HEK293 (cell line): ENCODE data around the gene RAB36.

Experiments
- CTCF ChIA-PET: fragments of 350-600 bp; formaldehyde crosslinking; extraction: SDS; loops from one replicate; lab custom pipeline; 2021; ENCODE audit warnings: antibody characterized with exemption; lab: Yijun Ruan, JAX
- POLR2A ChIA-PET: fragments of 300-600 bp; formaldehyde crosslinking; extraction: SDS; loops from one replicate; lab custom pipeline; 2020; ENCODE audit warnings: antibody characterized with exemption, inconsistent platforms; lab: Yijun Ruan, JAX
- H3K27ac ChIP-seq: fragments of 200-500 bp; sonication (Bioruptor generic); 2 replicates; pipeline ENCODE4 v1.5.1; 2014; ENCODE audit warnings: low read depth, low read length, control low read depth, inconsistent platforms; ENCODE audit errors: extremely low read depth
- H3K36me3 ChIP-seq, 2 experiments: fragments of 200-500 bp in 1 of 2; sonication (Bioruptor generic) in 1 of 2; 1 replicate in 1 of 2; 2 replicates in 1 of 2; pipeline ENCODE4 v1.5.1; 2014 to 2017; ENCODE audit warnings: inconsistent platforms in 2 of 2, low read length in 2 of 2; ENCODE audit not compliant: control insufficient read depth in 2 of 2, insufficient read depth in 1 of 2
- H3K4me1 ChIP-seq: fragments of 200-500 bp; sonication (Bioruptor generic); 2 replicates; pipeline ENCODE4 v1.5.1; 2014; ENCODE audit warnings: mild to moderate bottlenecking, low read length, inconsistent platforms; ENCODE audit not compliant: control insufficient read depth, insufficient read depth
- H3K4me3 ChIP-seq: 2 replicates; pipeline ENCODE4 v1.5.1; 2011; ENCODE audit warnings: low read depth, mild to moderate bottlenecking, control low read depth, low read length, moderate library complexity
- H3K9me3 ChIP-seq: fragments of 200-500 bp; sonication (Bioruptor generic); 2 replicates; pipeline ENCODE4 v1.5.1; 2014; ENCODE audit warnings: low read depth, low read length, inconsistent platforms; ENCODE audit not compliant: control insufficient read depth, insufficient read depth
- HOXC10 ChIP-seq: sonication (generic); formaldehyde crosslinking; IDR thresholded peaks from 2 replicates; pipeline ENCODE4 v1.8.1; 2023; ENCODE audit warnings: mild to moderate bottlenecking, missing genetic modification reagents
- HOXD13 ChIP-seq: sonication (generic); formaldehyde crosslinking; IDR thresholded peaks from 2 replicates; pipeline ENCODE4 v1.8.0; 2022; ENCODE audit warnings: missing genetic modification reagents, borderline replicate concordance
- IKZF3 ChIP-seq: fragments of 450-650 bp; IDR thresholded peaks from 2 replicates; pipeline ENCODE4 v1.5.0; 2018; ENCODE audit warnings: missing biosample characterization, mild to moderate bottlenecking, missing genetic modification characterization, moderate library complexity
- PRDM1 ChIP-seq: fragments of 450-650 bp; formaldehyde crosslinking; IDR thresholded peaks from 2 replicates; pipeline ENCODE4; 2016; ENCODE audit warnings: missing biosample characterization, missing genetic modification characterization
- REPIN1 ChIP-seq: fragments of 450-650 bp; formaldehyde crosslinking; IDR thresholded peaks from 2 replicates; pipeline ENCODE4 v1.5.1; 2017; ENCODE audit warnings: missing biosample characterization, missing genetic modification characterization, low read depth
- SCRT2 ChIP-seq: fragments of 450-650 bp; formaldehyde crosslinking; IDR thresholded peaks from 2 replicates; pipeline ENCODE4 v1.5.1; 2016; ENCODE audit warnings: missing biosample characterization, missing genetic modification characterization
- SP2 ChIP-seq: fragments of 450-650 bp; formaldehyde crosslinking; IDR thresholded peaks from 2 replicates; pipeline ENCODE4 v1.5.1; 2016; ENCODE audit warnings: missing biosample characterization, missing genetic modification characterization
- ZBTB17 ChIP-seq: fragments of 450-650 bp; formaldehyde crosslinking; IDR thresholded peaks from 2 replicates; pipeline ENCODE4 v1.5.1; 2016; ENCODE audit warnings: missing biosample characterization, missing genetic modification characterization
- ZNF157 ChIP-seq: fragments of 450-650 bp; formaldehyde crosslinking; IDR thresholded peaks from 2 replicates; pipeline ENCODE4 v1.5.1; 2016; ENCODE audit warnings: missing biosample characterization, missing genetic modification characterization
- ZNF174 ChIP-seq: fragments of 450-650 bp; formaldehyde crosslinking; IDR thresholded peaks from 2 replicates; pipeline ENCODE4 v1.5.0; 2017; ENCODE audit warnings: missing biosample characterization, mild to moderate bottlenecking, missing genetic modification characterization
- ZNF175 ChIP-seq: fragments of 450-650 bp; formaldehyde crosslinking; IDR thresholded peaks from 2 replicates; pipeline ENCODE4 v1.5.1; 2016; ENCODE audit warnings: missing biosample characterization, missing genetic modification characterization
- ZNF211 ChIP-seq: fragments of 450-650 bp; formaldehyde crosslinking; IDR thresholded peaks from 2 replicates; pipeline ENCODE4 v1.5.1; 2016; ENCODE audit warnings: low read depth, missing biosample characterization, missing genetic modification characterization
- ZNF221 ChIP-seq: fragments of 450-650 bp; formaldehyde crosslinking; IDR thresholded peaks from 2 replicates; pipeline ENCODE4 v1.5.1; 2017; ENCODE audit warnings: missing biosample characterization, missing genetic modification characterization, borderline replicate concordance
- ZNF23 ChIP-seq: fragments of 450-650 bp; formaldehyde crosslinking; IDR thresholded peaks from 2 replicates; pipeline ENCODE4 v1.5.1; 2016; ENCODE audit warnings: missing biosample characterization, missing genetic modification characterization, borderline replicate concordance
- ZNF292 ChIP-seq: fragments of 450-650 bp; formaldehyde crosslinking; IDR thresholded peaks from 2 replicates; pipeline ENCODE4 v1.5.1; 2016; ENCODE audit warnings: low read depth, missing biosample characterization, missing genetic modification characterization, borderline replicate concordance
- ZNF302 ChIP-seq: fragments of 450-650 bp; formaldehyde crosslinking; IDR thresholded peaks from 2 replicates; pipeline ENCODE4 v1.5.1; 2016; ENCODE audit warnings: missing biosample characterization, missing genetic modification characterization, low read depth
- ZNF354C ChIP-seq: fragments of 450-650 bp; formaldehyde crosslinking; IDR thresholded peaks from 2 replicates; pipeline ENCODE4 v1.5.1; 2016; ENCODE audit warnings: missing biosample characterization, missing genetic modification characterization, low read depth, borderline replicate concordance
- ZNF654 ChIP-seq: fragments of 450-650 bp; formaldehyde crosslinking; IDR thresholded peaks from 2 replicates; pipeline ENCODE4 v1.5.1; 2016; ENCODE audit warnings: low read depth, missing biosample characterization, missing genetic modification characterization
- ZNF658 ChIP-seq: fragments of 450-650 bp; formaldehyde crosslinking; IDR thresholded peaks from 2 replicates; pipeline ENCODE4; 2016; ENCODE audit warnings: missing biosample characterization, missing genetic modification characterization
- ZNF664 ChIP-seq: fragments of 450-650 bp; formaldehyde crosslinking; IDR thresholded peaks from 2 replicates; pipeline ENCODE4 v1.5.1; 2016; ENCODE audit warnings: missing biosample characterization, missing genetic modification characterization
- ZNF777 ChIP-seq: fragments of 450-650 bp; formaldehyde crosslinking; IDR thresholded peaks from 2 replicates; pipeline ENCODE4 v1.5.1; 2017; ENCODE audit warnings: missing biosample characterization, missing genetic modification characterization, borderline replicate concordance
- ZNF792 ChIP-seq: fragments of 450-650 bp; formaldehyde crosslinking; IDR thresholded peaks from 2 replicates; pipeline ENCODE4 v1.5.1; 2016; ENCODE audit warnings: missing biosample characterization, missing genetic modification characterization
- ZNF843 ChIP-seq: fragments of 450-650 bp; formaldehyde crosslinking; IDR thresholded peaks from 2 replicates; pipeline ENCODE4 v1.5.1; 2016; ENCODE audit warnings: missing biosample characterization, missing genetic modification characterization
- ZSCAN23 ChIP-seq: fragments of 450-650 bp; formaldehyde crosslinking; IDR thresholded peaks from 2 replicates; pipeline ENCODE4 v1.5.1; 2016; ENCODE audit warnings: missing biosample characterization, missing genetic modification characterization
- TF ChIP-seq, protein P1 (sequence below): fragments of 450-650 bp; formaldehyde crosslinking; IDR thresholded peaks from 2 replicates; pipeline ENCODE4 v1.5.1; 2016; ENCODE audit warnings: missing biosample characterization, missing genetic modification characterization
- TF ChIP-seq, protein P2 (sequence below): fragments of 450-650 bp; formaldehyde crosslinking; IDR thresholded peaks from 2 replicates; pipeline ENCODE4 v1.5.1; 2016; ENCODE audit warnings: missing biosample characterization, missing genetic modification characterization
- TF ChIP-seq, protein P3 (sequence below): fragments of 450-650 bp; formaldehyde crosslinking; IDR thresholded peaks from 2 replicates; pipeline ENCODE4 v1.5.1; 2016; ENCODE audit warnings: missing biosample characterization, missing genetic modification characterization

The RAB36 gene

DNA sequence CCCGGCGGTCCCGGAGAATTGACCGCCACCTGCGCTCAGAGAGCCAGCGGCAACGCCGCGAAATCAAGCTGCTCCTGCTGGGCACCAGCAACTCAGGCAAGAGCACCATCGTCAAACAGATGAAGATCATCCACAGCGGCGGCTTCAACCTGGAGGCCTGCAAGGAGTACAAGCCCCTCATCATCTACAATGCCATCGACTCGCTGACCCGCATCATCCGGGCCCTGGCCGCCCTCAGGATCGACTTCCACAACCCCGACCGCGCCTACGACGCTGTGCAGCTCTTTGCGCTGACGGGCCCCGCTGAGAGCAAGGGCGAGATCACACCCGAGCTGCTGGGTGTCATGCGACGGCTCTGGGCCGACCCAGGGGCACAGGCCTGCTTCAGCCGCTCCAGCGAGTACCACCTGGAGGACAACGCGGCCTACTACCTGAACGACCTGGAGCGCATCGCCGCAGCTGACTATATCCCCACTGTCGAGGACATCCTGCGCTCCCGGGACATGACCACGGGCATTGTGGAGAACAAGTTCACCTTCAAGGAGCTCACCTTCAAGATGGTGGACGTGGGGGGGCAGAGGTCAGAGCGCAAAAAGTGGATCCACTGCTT lies 49.4 kb upstream of the RAB36 start:
- CTCF ChIA-PET = no interaction called here
- TF ChIP-seq, protein P1, sequence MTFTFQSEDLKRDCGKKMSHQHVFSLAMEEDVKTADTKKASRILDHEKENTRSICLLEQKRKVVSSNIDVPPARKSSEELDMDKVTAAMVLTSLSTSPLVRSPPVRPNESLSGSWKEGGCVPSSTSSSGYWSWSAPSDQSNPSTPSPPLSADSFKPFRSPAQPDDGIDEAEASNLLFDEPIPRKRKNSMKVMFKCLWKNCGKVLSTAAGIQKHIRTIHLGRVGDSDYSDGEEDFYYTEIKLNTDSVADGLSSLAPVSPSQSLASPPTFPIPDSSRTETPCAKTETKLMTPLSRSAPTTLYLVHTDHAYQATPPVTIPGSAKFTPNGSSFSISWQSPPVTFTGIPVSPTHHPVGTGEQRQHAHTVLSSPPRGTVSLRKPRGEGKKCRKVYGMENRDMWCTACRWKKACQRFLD (tag by site-specific recombination) = no peak
- H3K36me3 ChIP-seq = peaks cover 0 to 79% of the 10 kb centered on the region in 2 experiments; a peak in 1 of 3 replicates

DNA sequence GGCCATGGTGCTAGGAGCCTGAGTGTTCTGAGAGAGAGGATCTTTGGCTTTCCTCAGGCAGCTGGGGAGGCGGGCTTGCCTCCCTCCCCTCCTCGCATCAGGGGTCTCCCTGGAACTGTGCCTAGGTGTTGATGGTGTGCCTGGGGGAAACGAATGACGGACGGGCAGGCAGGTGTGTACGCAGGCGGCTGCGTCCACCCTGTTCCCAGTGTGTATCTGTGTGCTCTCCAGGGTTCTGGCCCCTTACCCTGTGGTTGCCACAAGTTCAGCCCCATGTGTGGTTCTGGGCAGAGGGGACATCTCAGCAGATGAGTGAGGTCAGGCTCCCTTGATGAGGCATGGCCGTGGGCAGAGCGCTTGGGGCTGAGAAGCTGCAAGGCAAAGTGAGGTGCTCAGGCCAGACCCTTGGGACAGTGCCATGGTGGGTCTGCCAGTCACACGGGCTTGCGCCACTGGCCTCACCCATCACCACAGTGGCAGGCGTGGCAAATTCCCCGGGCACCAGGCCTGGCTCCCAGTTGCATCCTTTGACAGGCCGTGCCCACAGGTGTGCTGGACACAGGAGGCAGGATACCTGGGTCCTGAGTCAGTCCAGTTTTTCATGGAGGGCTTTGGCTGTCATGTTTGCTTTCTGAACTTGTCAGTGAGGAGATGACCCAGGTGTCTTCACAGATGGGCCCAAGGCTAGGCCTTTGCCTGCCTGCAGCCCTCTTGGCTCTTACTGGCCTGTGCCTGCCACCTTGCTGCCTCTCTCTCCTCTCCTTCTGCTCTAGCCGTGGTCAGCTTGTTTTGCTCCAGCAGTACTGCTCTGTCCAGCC lies 47.7 kb upstream of the RAB36 start:
- no peak overlapping the region for H3K27ac ChIP-seq
- H3K9me3 ChIP-seq = no peaks in the 10 kb centered on the region
- ChIA-PET CTCF (interaction anchor here (0.5 to 0.9 kb wide), 3 partner anchors 20 to 301 kb away, joined by 3 read pairs; no protein-coding TSS in a partner anchor), POLR2A (no interaction called here)
- H3K4me3 ChIP-seq = no peak overlapping the region
- H3K36me3 ChIP-seq = peaks cover 0 to 81% of the 10 kb centered on the region in 2 experiments; a peak in 1 of 3 replicates
- no peak for TF ChIP-seq ZNF777 (tag by site-specific recombination)
- TF ChIP-seq ZNF175 (tag by site-specific recombination) = no peak
- no peak for TF ChIP-seq ZNF221
- TF ChIP-seq ZNF658 = no peak
- TF ChIP-seq SCRT2 = no peak
- TF ChIP-seq ZNF211 = no peak
- TF ChIP-seq ZSCAN23 (tag by site-specific recombination) = no peak
- no peak for TF ChIP-seq ZNF157 (tag by site-specific recombination)
- no peak for TF ChIP-seq IKZF3 (tag by site-specific recombination)
- TF ChIP-seq ZNF792 (tag by site-specific recombination) = no peak
- TF ChIP-seq ZNF174 = no peak
- TF ChIP-seq ZNF843 (tag by site-specific recombination) = no peak
- no peak for TF ChIP-seq PRDM1
- TF ChIP-seq REPIN1 (tag by site-specific recombination) = no peak
- TF ChIP-seq ZNF23 (tag by site-specific recombination) = no peak
- no peak for TF ChIP-seq ZNF292 (tag by site-specific recombination)
- no peaks in the 10 kb centered on the region for H3K4me1 ChIP-seq

More for the DNA sequence above, 49.4 kb upstream of the RAB36 start:
- POLR2A ChIA-PET = no interaction called here
- Histone ChIP-seq H3K9me3 (no peaks in the 10 kb centered on the region), H3K4me1 (no peaks in the 10 kb centered on the region), H3K27ac (no peak overlapping the region), H3K4me3 (no peak overlapping the region)

DNA sequence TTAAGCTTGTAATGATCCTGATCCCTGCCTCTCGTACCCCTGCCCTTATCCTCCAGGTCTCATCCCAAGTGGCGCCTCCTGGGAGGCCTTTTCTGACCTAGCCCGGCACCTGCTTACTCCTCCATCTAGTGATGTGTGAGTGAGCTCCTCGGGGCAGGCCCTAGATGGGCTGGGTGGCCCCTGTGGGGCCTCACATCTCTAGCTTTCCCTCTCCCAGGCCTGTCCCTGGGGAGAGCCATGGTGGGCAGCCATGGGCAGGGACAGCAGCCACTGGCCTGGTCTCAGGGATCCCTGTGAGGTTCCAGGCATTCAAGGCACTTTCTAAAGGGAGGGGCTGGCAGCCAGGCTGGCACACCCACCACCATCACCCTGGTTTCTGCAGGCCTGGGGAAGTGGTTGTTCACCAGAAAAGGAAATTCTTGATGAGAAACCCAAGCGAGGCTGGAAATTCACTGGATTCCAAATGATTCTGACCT lies 47.0 kb upstream of the RAB36 start:
- no peak overlapping the region for H3K4me3 ChIP-seq
- ChIA-PET CTCF (interaction anchor here (0.8 kb wide), 1 partner anchor 301 kb away, joined by 3 read pairs; no protein-coding TSS in a partner anchor), POLR2A (no interaction called here)
- H3K27ac ChIP-seq = no peak overlapping the region
- H3K36me3 ChIP-seq = peaks cover 0 to 81% of the 10 kb centered on the region in 2 experiments; a peak in 1 of 3 replicates
- no peaks in the 10 kb centered on the region for H3K9me3 ChIP-seq
- no peaks in the 10 kb centered on the region for H3K4me1 ChIP-seq
- TF ChIP-seq ZNF354C (tag by site-specific recombination) (no peak), ZNF302 (tag by site-specific recombination) (no peak), ZNF664 (no peak), HOXD13 (no peak), ZNF654 (tag by site-specific recombination) (no peak), ZBTB17 (tag by site-specific recombination) (no peak), SP2 (tag by site-specific recombination) (no peak), HOXC10 (CRISPR knock-in tag) (no peak)
- TF ChIP-seq, protein P2, sequence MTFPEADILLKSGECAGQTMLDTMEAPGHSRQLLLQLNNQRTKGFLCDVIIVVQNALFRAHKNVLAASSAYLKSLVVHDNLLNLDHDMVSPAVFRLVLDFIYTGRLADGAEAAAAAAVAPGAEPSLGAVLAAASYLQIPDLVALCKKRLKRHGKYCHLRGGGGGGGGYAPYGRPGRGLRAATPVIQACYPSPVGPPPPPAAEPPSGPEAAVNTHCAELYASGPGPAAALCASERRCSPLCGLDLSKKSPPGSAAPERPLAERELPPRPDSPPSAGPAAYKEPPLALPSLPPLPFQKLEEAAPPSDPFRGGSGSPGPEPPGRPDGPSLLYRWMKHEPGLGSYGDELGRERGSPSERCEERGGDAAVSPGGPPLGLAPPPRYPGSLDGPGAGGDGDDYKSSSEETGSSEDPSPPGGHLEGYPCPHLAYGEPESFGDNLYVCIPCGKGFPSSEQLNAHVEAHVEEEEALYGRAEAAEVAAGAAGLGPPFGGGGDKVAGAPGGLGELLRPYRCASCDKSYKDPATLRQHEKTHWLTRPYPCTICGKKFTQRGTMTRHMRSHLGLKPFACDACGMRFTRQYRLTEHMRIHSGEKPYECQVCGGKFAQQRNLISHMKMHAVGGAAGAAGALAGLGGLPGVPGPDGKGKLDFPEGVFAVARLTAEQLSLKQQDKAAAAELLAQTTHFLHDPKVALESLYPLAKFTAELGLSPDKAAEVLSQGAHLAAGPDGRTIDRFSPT (tag by site-specific recombination) = no peak
- TF ChIP-seq, protein P3, sequence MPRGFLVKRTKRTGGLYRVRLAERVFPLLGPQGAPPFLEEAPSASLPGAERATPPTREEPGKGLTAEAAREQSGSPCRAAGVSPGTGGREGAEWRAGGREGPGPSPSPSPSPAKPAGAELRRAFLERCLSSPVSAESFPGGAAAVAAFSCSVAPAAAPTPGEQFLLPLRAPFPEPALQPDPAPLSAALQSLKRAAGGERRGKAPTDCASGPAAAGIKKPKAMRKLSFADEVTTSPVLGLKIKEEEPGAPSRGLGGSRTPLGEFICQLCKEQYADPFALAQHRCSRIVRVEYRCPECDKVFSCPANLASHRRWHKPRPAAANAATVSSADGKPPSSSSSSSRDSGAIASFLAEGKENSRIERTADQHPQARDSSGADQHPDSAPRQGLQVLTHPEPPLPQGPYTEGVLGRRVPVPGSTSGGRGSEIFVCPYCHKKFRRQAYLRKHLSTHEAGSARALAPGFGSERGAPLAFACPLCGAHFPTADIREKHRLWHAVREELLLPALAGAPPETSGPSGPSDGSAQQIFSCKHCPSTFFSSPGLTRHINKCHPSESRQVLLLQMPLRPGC = no peak
